Measurements from ENCODE around the gene OR2T3.
"Not testable (repeated sequence)": the region's sequence is repeated elsewhere in the genome, so short reads cannot be mapped to it uniquely, and the experiment has no call there.

The OR2T3 gene

GRCh38 chr1:248471154-248471553 is 2.0 kb upstream of the OR2T3 start:
- Histone ChIP-seq H3K4me3 (ENCODE audit: low read depth in 1 of 5, low read length in 5 of 5) (no peak overlapping the region), H3K27ac (ENCODE audit: low read depth, low read length) (no peak overlapping the region), H3K4me1 (ENCODE audit: control insufficient read depth in 5 of 5, insufficient read depth in 5 of 5, low read length in 5 of 5) (no peaks in the 10 kb centered on the region), H3K9ac (ENCODE audit: low read length in 5 of 5) (no peak overlapping the region), H3K27me3 (ENCODE audit: control insufficient read depth in 5 of 5, insufficient read depth in 4 of 5, low read length in 5 of 5) (no peaks in the 10 kb centered on the region), H3K9me3 (ENCODE audit: control insufficient read depth in 5 of 5, low read length in 5 of 5) (no peaks in the 10 kb centered on the region), H3K36me3 (ENCODE audit: control insufficient read depth in 5 of 5, insufficient read depth in 5 of 5, low read length in 5 of 5) (no peaks in the 10 kb centered on the region)

- not testable (repeated sequence) for H3K36me3 ChIP-seq (ENCODE audit: control insufficient read depth in 5 of 5, insufficient read depth in 5 of 5, low read length in 5 of 5); H3K9me3 ChIP-seq (ENCODE audit: control insufficient read depth in 5 of 5, low read length in 5 of 5); H3K4me1 ChIP-seq (ENCODE audit: control insufficient read depth in 5 of 5, insufficient read depth in 5 of 5, low read length in 5 of 5); H3K27ac ChIP-seq (ENCODE audit: low read depth, low read length); H3K4me3 ChIP-seq (ENCODE audit: low read depth in 1 of 5, low read length in 5 of 5); H3K9ac ChIP-seq (ENCODE audit: low read length in 5 of 5); H3K27me3 ChIP-seq (ENCODE audit: control insufficient read depth in 5 of 5, insufficient read depth in 4 of 5, low read length in 5 of 5)
These were observed 1.0 kb upstream of the OR2T3 start for GRCh38 chr1:248472111-248472510.

- not testable (repeated sequence) for H3K4me1 ChIP-seq (ENCODE audit: control insufficient read depth in 5 of 5, insufficient read depth in 5 of 5, low read length in 5 of 5); H3K4me3 ChIP-seq (ENCODE audit: low read depth in 1 of 5, low read length in 5 of 5); H3K36me3 ChIP-seq (ENCODE audit: control insufficient read depth in 5 of 5, insufficient read depth in 5 of 5, low read length in 5 of 5); H3K27ac ChIP-seq (ENCODE audit: low read depth, low read length); H3K9me3 ChIP-seq (ENCODE audit: control insufficient read depth in 5 of 5, low read length in 5 of 5); H3K9ac ChIP-seq (ENCODE audit: low read length in 5 of 5); H3K27me3 ChIP-seq (ENCODE audit: control insufficient read depth in 5 of 5, insufficient read depth in 4 of 5, low read length in 5 of 5)
These were observed 2.5 kb downstream of the OR2T3 start for GRCh38 chr1:248475660-248476059.

- not testable (repeated sequence) for H3K9ac ChIP-seq (ENCODE audit: low read length in 5 of 5); H3K27me3 ChIP-seq (ENCODE audit: control insufficient read depth in 5 of 5, insufficient read depth in 4 of 5, low read length in 5 of 5); H3K4me3 ChIP-seq (ENCODE audit: low read depth in 1 of 5, low read length in 5 of 5); H3K9me3 ChIP-seq (ENCODE audit: control insufficient read depth in 5 of 5, low read length in 5 of 5); H3K4me1 ChIP-seq (ENCODE audit: control insufficient read depth in 5 of 5, insufficient read depth in 5 of 5, low read length in 5 of 5); H3K36me3 ChIP-seq (ENCODE audit: control insufficient read depth in 5 of 5, insufficient read depth in 5 of 5, low read length in 5 of 5); H3K27ac ChIP-seq (ENCODE audit: low read depth, low read length)
These were observed 8.8 kb downstream of the OR2T3 start for GRCh38 chr1:248481686-248482579.

- not testable (repeated sequence) for H3K9ac ChIP-seq (ENCODE audit: low read length in 5 of 5); H3K9me3 ChIP-seq (ENCODE audit: control insufficient read depth in 5 of 5, low read length in 5 of 5); H3K4me3 ChIP-seq (ENCODE audit: low read depth in 1 of 5, low read length in 5 of 5)
These were observed 15.1 kb downstream of the OR2T3 start, which contains the start of gene OR2T5 for GRCh38 chr1:248488289-248488688. TSS of gene OR2T5 (plus strand) at chr1:248488589. CDS start at chr1:248488589, 0 bp downstream.

GRCh38 chr1:248496661-248497060 is 23.5 kb downstream of the OR2T3 start:
- H3K36me3 ChIP-seq (ENCODE audit: control insufficient read depth in 5 of 5, insufficient read depth in 5 of 5, low read length in 5 of 5); H3K9ac ChIP-seq (ENCODE audit: low read length in 5 of 5); H3K27me3 ChIP-seq (ENCODE audit: control insufficient read depth in 5 of 5, insufficient read depth in 4 of 5, low read length in 5 of 5); H3K4me1 ChIP-seq (ENCODE audit: control insufficient read depth in 5 of 5, insufficient read depth in 5 of 5, low read length in 5 of 5); H3K27ac ChIP-seq (ENCODE audit: low read depth, low read length); H3K9me3 ChIP-seq (ENCODE audit: control insufficient read depth in 5 of 5, low read length in 5 of 5); H3K4me3 ChIP-seq (ENCODE audit: low read depth in 1 of 5, low read length in 5 of 5): not testable (repeated sequence)

More at GRCh38 chr1:248488289-248488688, 15.1 kb downstream of the OR2T3 start, which contains the start of gene OR2T5:
- H3K36me3 ChIP-seq (ENCODE audit: control insufficient read depth in 5 of 5, insufficient read depth in 5 of 5, low read length in 5 of 5); H3K27me3 ChIP-seq (ENCODE audit: control insufficient read depth in 5 of 5, insufficient read depth in 4 of 5, low read length in 5 of 5); H3K4me1 ChIP-seq (ENCODE audit: control insufficient read depth in 5 of 5, insufficient read depth in 5 of 5, low read length in 5 of 5); H3K27ac ChIP-seq (ENCODE audit: low read depth, low read length): not testable (repeated sequence)

GRCh38 chr1:248500305-248501035 is 27.3 kb downstream of the OR2T3 start:
- not testable (repeated sequence) for H3K36me3 ChIP-seq (ENCODE audit: control insufficient read depth in 5 of 5, insufficient read depth in 5 of 5, low read length in 5 of 5); H3K27me3 ChIP-seq (ENCODE audit: control insufficient read depth in 5 of 5, insufficient read depth in 4 of 5, low read length in 5 of 5); H3K4me1 ChIP-seq (ENCODE audit: control insufficient read depth in 5 of 5, insufficient read depth in 5 of 5, low read length in 5 of 5); H3K27ac ChIP-seq (ENCODE audit: low read depth, low read length); H3K9me3 ChIP-seq (ENCODE audit: control insufficient read depth in 5 of 5, low read length in 5 of 5); H3K4me3 ChIP-seq (ENCODE audit: low read depth in 1 of 5, low read length in 5 of 5); H3K9ac ChIP-seq (ENCODE audit: low read length in 5 of 5)

- H3K36me3 ChIP-seq (ENCODE audit: control insufficient read depth in 5 of 5, insufficient read depth in 5 of 5, low read length in 5 of 5); H3K9ac ChIP-seq (ENCODE audit: low read length in 5 of 5); H3K9me3 ChIP-seq (ENCODE audit: control insufficient read depth in 5 of 5, low read length in 5 of 5): not testable (repeated sequence)
These were observed 34.6 kb downstream of the OR2T3 start, which contains the start of gene OR2G6 for GRCh38 chr1:248507773-248508172. TSS of gene OR2G6 (plus strand) at chr1:248508073. CDS start at chr1:248521647, 13,574 bp downstream.

GRCh38 chr1:248510217-248510616 is 37.1 kb downstream of the OR2T3 start:
- not testable (repeated sequence) for H3K4me1 ChIP-seq (ENCODE audit: control insufficient read depth in 5 of 5, insufficient read depth in 5 of 5, low read length in 5 of 5); H3K27me3 ChIP-seq (ENCODE audit: control insufficient read depth in 5 of 5, insufficient read depth in 4 of 5, low read length in 5 of 5); H3K36me3 ChIP-seq (ENCODE audit: control insufficient read depth in 5 of 5, insufficient read depth in 5 of 5, low read length in 5 of 5); H3K4me3 ChIP-seq (ENCODE audit: low read depth in 1 of 5, low read length in 5 of 5); H3K9ac ChIP-seq (ENCODE audit: low read length in 5 of 5); H3K27ac ChIP-seq (ENCODE audit: low read depth, low read length); H3K9me3 ChIP-seq (ENCODE audit: control insufficient read depth in 5 of 5, low read length in 5 of 5)

More at GRCh38 chr1:248507773-248508172, 34.6 kb downstream of the OR2T3 start, which contains the start of gene OR2G6:
- not testable (repeated sequence) for H3K27me3 ChIP-seq (ENCODE audit: control insufficient read depth in 5 of 5, insufficient read depth in 4 of 5, low read length in 5 of 5); H3K4me1 ChIP-seq (ENCODE audit: control insufficient read depth in 5 of 5, insufficient read depth in 5 of 5, low read length in 5 of 5); H3K4me3 ChIP-seq (ENCODE audit: low read depth in 1 of 5, low read length in 5 of 5); H3K27ac ChIP-seq (ENCODE audit: low read depth, low read length)

GRCh38 chr1:248521856-248522255 is 48.7 kb downstream of the OR2T3 start:
- H3K36me3 ChIP-seq (ENCODE audit: control insufficient read depth in 5 of 5, insufficient read depth in 5 of 5, low read length in 5 of 5) = no peaks in the 10 kb centered on the region
- H3K27ac ChIP-seq (ENCODE audit: low read depth, low read length) = no peak overlapping the region
- H3K27me3 ChIP-seq (ENCODE audit: control insufficient read depth in 5 of 5, insufficient read depth in 4 of 5, low read length in 5 of 5) = no peaks in the 10 kb centered on the region
- no peaks in the 10 kb centered on the region for H3K4me1 ChIP-seq (ENCODE audit: control insufficient read depth in 5 of 5, insufficient read depth in 5 of 5, low read length in 5 of 5)
- H3K9ac ChIP-seq (ENCODE audit: low read length in 5 of 5) = no peak overlapping the region
- H3K9me3 ChIP-seq (ENCODE audit: control insufficient read depth in 5 of 5, low read length in 5 of 5) = peaks cover 0 to 7% (median 2%) of the 10 kb centered on the region in 5 donors
- H3K4me3 ChIP-seq (ENCODE audit: low read depth in 1 of 5, low read length in 5 of 5) = no peak overlapping the region
